ENCODE measurements around the gene CES4A. TPM values are rescaled to one million over a fixed set of nuclear protein-coding genes. Genes with fewer than 3 reads are reported as not detected.

CES4A gene
- total and polyA plus RNA-seq, 9 of the 15 experiments (the other 6 are each of a cell fraction or from before 2014, with no cell fraction given), result 0.09 to 0.13 (median 0.11) TPM; not detected in 6

DNA sequence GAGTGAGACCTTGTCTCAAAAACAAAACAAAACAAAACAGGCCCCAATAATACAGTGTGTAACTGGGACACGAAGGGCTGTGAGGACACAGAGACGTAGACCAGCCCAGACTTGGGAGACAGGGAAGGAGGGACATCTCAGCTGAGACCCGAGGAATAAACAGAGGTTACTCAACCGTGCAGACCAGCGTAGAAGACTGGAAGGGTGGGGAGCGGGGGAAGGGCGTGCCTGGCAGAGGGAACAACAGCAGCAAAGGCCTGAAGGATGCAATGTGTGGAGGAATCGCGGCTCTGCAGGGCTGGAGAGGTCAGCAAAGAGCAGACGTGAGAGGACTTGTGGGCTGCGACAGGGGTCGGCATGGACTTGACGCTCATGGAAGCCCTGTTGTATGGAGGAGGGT, 11.6 kb upstream of the CES4A start (continued):
- TF ChIP-seq HOXB6 (CRISPR knock-in tag; IDR thresholded peaks at IDR 0.05; ENCODE audit: borderline replicate concordance) (no peak), COPS2 (conservative IDR thresholded peaks at IDR 0.05) (no peak), KAT7 (CRISPR knock-in tag; IDR thresholded peaks at IDR 0.05; ENCODE audit: borderline replicate concordance) (no peak), ZNF280A (IDR thresholded peaks at IDR 0.05; ENCODE audit: low read depth, partially characterized antibody) (no peak), ZNF318 (IDR thresholded peaks at IDR 0.05; ENCODE audit: borderline replicate concordance in 1 of 2, low read depth in 1 of 2) (no peak), SAP30 (IDR thresholded peaks at IDR 0.05; ENCODE audit: borderline replicate concordance, insufficient read depth, low read depth, low read length, poor library complexity, severe bottlenecking) (no peak), CC2D1A (IDR thresholded peaks at IDR 0.05) (no peak), SRSF1 (IDR thresholded peaks at IDR 0.05; ENCODE audit: low read depth, low read length) (no peak), ELF4 (CRISPR knock-in tag; IDR thresholded peaks at IDR 0.05) (no peak), CHD4 (IDR thresholded peaks at IDR 0.05; ENCODE audit: insufficient read depth, insufficient replicate concordance, low read depth, low read length, poor library complexity, severe bottlenecking) (no peak), BRF1 (IDR thresholded peaks at IDR 0.05; ENCODE audit: borderline replicate concordance, extremely low read depth, insufficient read length) (no peak)
- TF ChIP-seq, protein P1, sequence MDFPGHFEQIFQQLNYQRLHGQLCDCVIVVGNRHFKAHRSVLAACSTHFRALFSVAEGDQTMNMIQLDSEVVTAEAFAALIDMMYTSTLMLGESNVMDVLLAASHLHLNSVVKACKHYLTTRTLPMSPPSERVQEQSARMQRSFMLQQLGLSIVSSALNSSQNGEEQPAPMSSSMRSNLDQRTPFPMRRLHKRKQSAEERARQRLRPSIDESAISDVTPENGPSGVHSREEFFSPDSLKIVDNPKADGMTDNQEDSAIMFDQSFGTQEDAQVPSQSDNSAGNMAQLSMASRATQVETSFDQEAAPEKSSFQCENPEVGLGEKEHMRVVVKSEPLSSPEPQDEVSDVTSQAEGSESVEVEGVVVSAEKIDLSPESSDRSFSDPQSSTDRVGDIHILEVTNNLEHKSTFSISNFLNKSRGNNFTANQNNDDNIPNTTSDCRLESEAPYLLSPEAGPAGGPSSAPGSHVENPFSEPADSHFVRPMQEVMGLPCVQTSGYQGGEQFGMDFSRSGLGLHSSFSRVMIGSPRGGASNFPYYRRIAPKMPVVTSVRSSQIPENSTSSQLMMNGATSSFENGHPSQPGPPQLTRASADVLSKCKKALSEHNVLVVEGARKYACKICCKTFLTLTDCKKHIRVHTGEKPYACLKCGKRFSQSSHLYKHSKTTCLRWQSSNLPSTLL (IDR thresholded peaks at IDR 0.05), result no peak

All from K562 (cell line).